LNCaP clone FGC (cell line): ENCODE data around the gene NR1D1.
A peak's percentile ranks its signal among the peaks of the same experiment; 100 is the strongest.

Experiments
- DNase-seq: peaks from one replicate; pipeline ENCODE4 v3.0.0-alpha.2; 2011; ENCODE audit warnings: low read depth
- H3K4me3 ChIP-seq: 2 replicates; pipeline ENCODE4 v1.5.1; 2011; ENCODE audit warnings: mild to moderate bottlenecking, low read depth, low read length, control low read depth
- CTCF ChIP-seq: IDR thresholded peaks from 2 replicates; pipeline ENCODE4 v1.5.1; 2012; ENCODE audit warnings: mild to moderate bottlenecking; ENCODE audit not compliant: control insufficient read depth, insufficient read depth; ENCODE audit errors: extremely low read depth

Gene NR1D1

GRCh38 chr17:40069751-40070708, 30.4 kb downstream of the NR1D1 start:
- no peak overlapping the region for H3K4me3 ChIP-seq
- no peak for TF ChIP-seq CTCF
- no peak for DNase-seq

- peak; percentile 46 for DNase-seq
- TF ChIP-seq CTCF: no peak
- H3K4me3 ChIP-seq: peak overlapping the region; percentile 16
These were observed 31.3 kb downstream of the NR1D1 start for GRCh38 chr17:40068917-40069750.

- no peak for DNase-seq
- no peak for TF ChIP-seq CTCF
- H3K4me3 ChIP-seq: peak overlapping the region; percentile 16
These were observed 31.8 kb downstream of the NR1D1 start for GRCh38 chr17:40068584-40068916.

- TF ChIP-seq CTCF: no peak
- no peak overlapping the region for H3K4me3 ChIP-seq
- DNase-seq: no peak
These were observed 32.2 kb downstream of the NR1D1 start for GRCh38 chr17:40068129-40068581.

- no peak for TF ChIP-seq CTCF
- DNase-seq: no peak
- H3K4me3 ChIP-seq: no peak overlapping the region
These were observed 32.7 kb downstream of the NR1D1 start for GRCh38 chr17:40067710-40068109.

- H3K4me3 ChIP-seq: no peak overlapping the region
- no peak for TF ChIP-seq CTCF
- DNase-seq: no peak
These were observed 34.4 kb downstream of the NR1D1 start for GRCh38 chr17:40065769-40066510.
